ENCODE results near the gene TRIM54.
A peak's percentile ranks its signal among the peaks of the same experiment; 100 is the strongest.
"Not testable (repeated sequence)": the region's sequence is repeated elsewhere in the genome, so short reads cannot be mapped to it uniquely, and the experiment has no call there.

Gene TRIM54

GRCh38 chr2:27284996-27285395 is 2.8 kb downstream of the TRIM54 start:
- Mint-ChIP-seq H3K36me3 (ENCODE audit: low read depth) (no peaks in the 10 kb centered on the region), H3K4me3 (no peak overlapping the region)

GRCh38 chr2:27285481-27285880 is 3.3 kb downstream of the TRIM54 start:
- Mint-ChIP-seq H3K36me3 (ENCODE audit: low read depth) (no peaks in the 10 kb centered on the region), H3K9me3 (no peaks in the 10 kb centered on the region), H3K4me1 (ENCODE audit: low read depth) (no peaks in the 10 kb centered on the region), H3K4me3 (no peak overlapping the region), H3K27me3 (ENCODE audit: low read depth) (peaks cover 48% of the 10 kb centered on the region), H3K27ac (no peak overlapping the region)

More at GRCh38 chr2:27284996-27285395, 2.8 kb downstream of the TRIM54 start:
- Mint-ChIP-seq H3K27me3 (ENCODE audit: low read depth) (peaks cover 48% of the 10 kb centered on the region), H3K9me3 (no peaks in the 10 kb centered on the region), H3K4me1 (ENCODE audit: low read depth) (peaks cover under 1% of the 10 kb centered on the region), H3K27ac (no peak overlapping the region)

- H3K9me3 Mint-ChIP-seq = no peaks in the 10 kb centered on the region
- H3K27ac Mint-ChIP-seq = no peak overlapping the region
- H3K4me1 Mint-ChIP-seq (ENCODE audit: low read depth) = no peaks in the 10 kb centered on the region
- no peaks in the 10 kb centered on the region for H3K36me3 Mint-ChIP-seq (ENCODE audit: low read depth)
- no peak overlapping the region for H3K4me3 Mint-ChIP-seq
- peaks cover 51% of the 10 kb centered on the region for H3K27me3 Mint-ChIP-seq (ENCODE audit: low read depth)
These were observed 6.4 kb downstream of the TRIM54 start for GRCh38 chr2:27288610-27289009.

GRCh38 chr2:27290549-27290948 is 8.3 kb downstream of the TRIM54 start:
- Mint-ChIP-seq H3K4me1 (ENCODE audit: low read depth) (no peaks in the 10 kb centered on the region), H3K27me3 (ENCODE audit: low read depth) (peaks cover 46% of the 10 kb centered on the region), H3K4me3 (no peak overlapping the region), H3K36me3 (ENCODE audit: low read depth) (no peaks in the 10 kb centered on the region), H3K27ac (no peak overlapping the region), H3K9me3 (no peaks in the 10 kb centered on the region)

- Mint-ChIP-seq H3K27me3 (ENCODE audit: low read depth) (peaks cover 43% of the 10 kb centered on the region), H3K4me3 (no peak overlapping the region), H3K4me1 (ENCODE audit: low read depth) (no peaks in the 10 kb centered on the region), H3K36me3 (ENCODE audit: low read depth) (no peaks in the 10 kb centered on the region), H3K27ac (no peak overlapping the region), H3K9me3 (no peaks in the 10 kb centered on the region)
These were observed 9.6 kb downstream of the TRIM54 start for GRCh38 chr2:27291865-27292264.

GRCh38 chr2:27294928-27295327 is 12.7 kb downstream of the TRIM54 start:
- Mint-ChIP-seq H3K27ac (no peak overlapping the region), H3K27me3 (ENCODE audit: low read depth) (peaks cover 34% of the 10 kb centered on the region), H3K9me3 (no peaks in the 10 kb centered on the region), H3K4me3 (no peak overlapping the region), H3K36me3 (ENCODE audit: low read depth) (no peaks in the 10 kb centered on the region), H3K4me1 (ENCODE audit: low read depth) (no peaks in the 10 kb centered on the region)

- H3K4me1 Mint-ChIP-seq (ENCODE audit: low read depth) = no peaks in the 10 kb centered on the region
- H3K27ac Mint-ChIP-seq = no peak overlapping the region
- H3K9me3 Mint-ChIP-seq = no peaks in the 10 kb centered on the region
- no peak overlapping the region for H3K4me3 Mint-ChIP-seq
- H3K27me3 Mint-ChIP-seq (ENCODE audit: low read depth) = peaks cover 32% of the 10 kb centered on the region
- no peaks in the 10 kb centered on the region for H3K36me3 Mint-ChIP-seq (ENCODE audit: low read depth)
These were observed 14.3 kb downstream of the TRIM54 start for GRCh38 chr2:27296481-27296880.

GRCh38 chr2:27297195-27297594 is 15.0 kb downstream of the TRIM54 start:
- no peaks in the 10 kb centered on the region for H3K36me3 Mint-ChIP-seq (ENCODE audit: low read depth)
- H3K4me1 Mint-ChIP-seq (ENCODE audit: low read depth) = no peaks in the 10 kb centered on the region
- no peak overlapping the region for H3K27ac Mint-ChIP-seq
- H3K4me3 Mint-ChIP-seq = no peak overlapping the region
- peaks cover 25% of the 10 kb centered on the region for H3K27me3 Mint-ChIP-seq (ENCODE audit: low read depth)
- H3K9me3 Mint-ChIP-seq = no peaks in the 10 kb centered on the region

GRCh38 chr2:27298391-27299080 is 16.3 kb downstream of the TRIM54 start:
- Mint-ChIP-seq H3K27me3 (ENCODE audit: low read depth) (peaks cover 15% of the 10 kb centered on the region), H3K36me3 (ENCODE audit: low read depth) (no peaks in the 10 kb centered on the region), H3K27ac (no peak overlapping the region), H3K4me1 (ENCODE audit: low read depth) (peaks cover 4% of the 10 kb centered on the region), H3K4me3 (no peak overlapping the region), H3K9me3 (no peaks in the 10 kb centered on the region)

GRCh38 chr2:27300606-27301005 is 18.4 kb downstream of the TRIM54 start:
- H3K27me3 Mint-ChIP-seq (ENCODE audit: low read depth) = peaks cover 24% of the 10 kb centered on the region
- not testable (repeated sequence) for H3K9me3 Mint-ChIP-seq

GRCh38 chr2:27303093-27304025 is 21.1 kb downstream of the TRIM54 start:
- no peak overlapping the region for H3K27ac Mint-ChIP-seq
- peaks cover 19% of the 10 kb centered on the region for H3K27me3 Mint-ChIP-seq (ENCODE audit: low read depth)
- H3K36me3 Mint-ChIP-seq (ENCODE audit: low read depth) = no peaks in the 10 kb centered on the region
- peak overlapping the region; percentile 63 for H3K4me3 Mint-ChIP-seq
- no peaks in the 10 kb centered on the region for H3K9me3 Mint-ChIP-seq
- H3K4me1 Mint-ChIP-seq (ENCODE audit: low read depth) = peaks cover 4% of the 10 kb centered on the region

More at GRCh38 chr2:27300606-27301005, 18.4 kb downstream of the TRIM54 start:
- not testable (repeated sequence) for H3K36me3 Mint-ChIP-seq (ENCODE audit: low read depth); H3K4me1 Mint-ChIP-seq (ENCODE audit: low read depth); H3K27ac Mint-ChIP-seq; H3K4me3 Mint-ChIP-seq

- Mint-ChIP-seq H3K27ac (no peak overlapping the region), H3K36me3 (ENCODE audit: low read depth) (peaks cover 7% of the 10 kb centered on the region), H3K27me3 (ENCODE audit: low read depth) (peaks cover 12% of the 10 kb centered on the region), H3K4me1 (ENCODE audit: low read depth) (peaks cover 4% of the 10 kb centered on the region), H3K9me3 (no peaks in the 10 kb centered on the region), H3K4me3 (no peak overlapping the region)
These were observed 22.4 kb downstream of the TRIM54 start for GRCh38 chr2:27304488-27305240.

- H3K27ac Mint-ChIP-seq = no peak overlapping the region
- no peaks in the 10 kb centered on the region for H3K9me3 Mint-ChIP-seq
- H3K36me3 Mint-ChIP-seq (ENCODE audit: low read depth) = peaks cover 9% of the 10 kb centered on the region
These were observed 23.3 kb downstream of the TRIM54 start for GRCh38 chr2:27305516-27305915.

GRCh38 chr2:27306136-27306535 is 23.9 kb downstream of the TRIM54 start:
- Mint-ChIP-seq H3K9me3 (no peaks in the 10 kb centered on the region), H3K4me3 (no peak overlapping the region), H3K4me1 (ENCODE audit: low read depth) (peaks cover 4% of the 10 kb centered on the region), H3K36me3 (ENCODE audit: low read depth) (peaks cover 9% of the 10 kb centered on the region), H3K27me3 (ENCODE audit: low read depth) (peaks cover 12% of the 10 kb centered on the region), H3K27ac (no peak overlapping the region)

More at GRCh38 chr2:27305516-27305915, 23.3 kb downstream of the TRIM54 start:
- Mint-ChIP-seq H3K4me1 (ENCODE audit: low read depth) (peaks cover 4% of the 10 kb centered on the region), H3K27me3 (ENCODE audit: low read depth) (peaks cover 12% of the 10 kb centered on the region), H3K4me3 (no peak overlapping the region)
